Measurements from ENCODE around the gene ADK. TPM values are rescaled to one million over a fixed set of nuclear protein-coding genes. Genes with fewer than 3 reads are reported as not detected.

ADK gene
- polyA plus RNA-seq, 1 experiment, result 19.4 TPM

GRCh38 chr10:74174521-74174920 lies 23.5 kb downstream of the ADK start:
- ChIA-PET CTCF (interaction anchor here (1.4 kb wide), 1 partner anchor 22 kb away, joined by 3 read pairs; no protein-coding TSS in a partner anchor), POLR2A (no interaction called here)
- DNase-seq (ENCODE audit: low read depth), result no peak
- no peak overlapping the region for H3K4me3 ChIP-seq (ENCODE audit: low read depth, low read length)
- no peak for TF ChIP-seq CTCF (IDR thresholded peaks at IDR 0.05; ENCODE audit: insufficient read depth, low read depth, low read length)
- H3K36me3 ChIP-seq (ENCODE audit: control insufficient read depth, insufficient read depth, low read length), result no peaks in the 10 kb centered on the region
- no peaks in the 10 kb centered on the region for H3K27me3 ChIP-seq (ENCODE audit: control insufficient read depth, insufficient read depth, low read length)

- ChIA-PET POLR2A (no interaction called here), CTCF (no interaction called here)
These were observed 24.7 kb downstream of the ADK start for GRCh38 chr10:74175510-74176379.

GRCh38 chr10:74176380-74177139 lies 25.5 kb downstream of the ADK start:
- TF ChIP-seq CTCF (IDR thresholded peaks at IDR 0.05; ENCODE audit: insufficient read depth, low read depth, low read length), result no peak
- ChIA-PET CTCF (no interaction called here), POLR2A (no interaction called here)
- peak; percentile 75 for DNase-seq (ENCODE audit: low read depth)
- H3K27me3 ChIP-seq (ENCODE audit: control insufficient read depth, insufficient read depth, low read length), result no peaks in the 10 kb centered on the region
- H3K4me3 ChIP-seq (ENCODE audit: low read depth, low read length), result peak overlapping the region; percentile 62
- no peaks in the 10 kb centered on the region for H3K36me3 ChIP-seq (ENCODE audit: control insufficient read depth, insufficient read depth, low read length)

More at GRCh38 chr10:74175510-74176379, 24.7 kb downstream of the ADK start:
- no peaks in the 10 kb centered on the region for H3K36me3 ChIP-seq (ENCODE audit: control insufficient read depth, insufficient read depth, low read length)
- TF ChIP-seq CTCF (IDR thresholded peaks at IDR 0.05; ENCODE audit: insufficient read depth, low read depth, low read length), result no peak
- peak overlapping the region; percentile 62 for H3K4me3 ChIP-seq (ENCODE audit: low read depth, low read length)
- no peaks in the 10 kb centered on the region for H3K27me3 ChIP-seq (ENCODE audit: control insufficient read depth, insufficient read depth, low read length)
- no peak for DNase-seq (ENCODE audit: low read depth)

GRCh38 chr10:74177140-74177677 lies 26.2 kb downstream of the ADK start:
- no peak for DNase-seq (ENCODE audit: low read depth)
- ChIA-PET POLR2A (no interaction called here), CTCF (interaction anchor here (0.8 to 1.8 kb wide), 2 partner anchors 13 to 36 kb away, joined by 6 to 9 read pairs; no protein-coding TSS in a partner anchor)
- Histone ChIP-seq H3K4me3 (ENCODE audit: low read depth, low read length) (peak overlapping the region; percentile 62), H3K27me3 (ENCODE audit: control insufficient read depth, insufficient read depth, low read length) (no peaks in the 10 kb centered on the region), H3K36me3 (ENCODE audit: control insufficient read depth, insufficient read depth, low read length) (no peaks in the 10 kb centered on the region)
- no peak for TF ChIP-seq CTCF (IDR thresholded peaks at IDR 0.05; ENCODE audit: insufficient read depth, low read depth, low read length)

All from BJ (cell line).